HCT116 (cell line): ENCODE results near the gene CDK5RAP2. TPM values are rescaled to one million over a fixed set of nuclear protein-coding genes. Genes with fewer than 3 reads are reported as not detected.

Experiments used
- ATAC-seq: fragments of 200-7000 bp; cut with Tn5 transposase; 2 replicates; pipeline ENCODE4 v1.9.1; 2020; ENCODE audit warnings: mild to moderate bottlenecking, moderate library complexity
- BruUV-seq: library from RNA; stranded (reverse); fragments of 400-500 nt; replicated peaks from 2 replicates; lab custom pipeline; 2021; lab: Mats Ljungman, UMichigan
- CTCF ChIA-PET: fragments of 300-600 bp; sonication (Branson Sonifier 250); formaldehyde crosslinking; loops from one replicate; lab custom pipeline; 2021; ENCODE audit warnings: antibody characterized with exemption; lab: Charles Lee
- POLR2A ChIA-PET: fragments of 300-600, 350-600 bp; sonication (Branson Sonifier 250); formaldehyde crosslinking; loops from one replicate; lab custom pipeline; 2021; ENCODE audit warnings: antibody characterized with exemption; lab: Charles Lee
- RAD21 ChIA-PET, 2 experiments: fragments of 300-600 bp; sonication (Branson Sonifier 250); formaldehyde crosslinking; loops; one replicate each; lab custom pipeline; 2023; ENCODE audit warnings: low total read pairs in 2 of 2; ENCODE audit not compliant: uncharacterized antibody in 2 of 2, unreplicated experiment in 2 of 2, low non-redundant PET in 1 of 2; lab: Charles Lee
- DNase-seq: peaks from one replicate; pipeline ENCODE4 v3.0.0-alpha.2; 2010; ENCODE audit warnings: low read depth, low spot score
- H2AFZ ChIP-seq: fragments of 200-600 bp; shearing (Covaris generic), sonication (generic); 2 replicates; pipeline ENCODE4 v1.6.1; 2017; ENCODE audit warnings: low read depth, mixed run types, mixed read lengths, antibody characterized with exemption, low read length; ENCODE audit not compliant: poor library complexity, severe bottlenecking
- H3K27ac ChIP-seq: 2 replicates; pipeline ENCODE4 v1.5.1; 2012; ENCODE audit warnings: low read depth, low read length
- H3K27me3 ChIP-seq: fragments of 200-600 bp; sonication (generic); 2 replicates; pipeline ENCODE4 v1.6.1; 2016; ENCODE audit warnings: mixed run types, low read length, mixed read lengths; ENCODE audit not compliant: insufficient read depth
- H3K36me3 ChIP-seq, 2 experiments: fragments of 200-500 bp in 1 of 2; fragments of 200-600 bp in 1 of 2; sonication (Bioruptor generic) in 1 of 2; sonication (generic) in 1 of 2; 2 replicates each; pipeline versions ENCODE4 v1.5.1 to v1.6.1; 2014 to 2016; ENCODE audit warnings: low read length in 2 of 2, inconsistent platforms in 1 of 2, mixed read lengths in 1 of 2, mixed run types in 1 of 2; ENCODE audit not compliant: insufficient read depth in 2 of 2, control insufficient read depth in 1 of 2
- H3K4me1 ChIP-seq, 2 experiments: fragments of 200-600 bp in 1 of 2; sonication (generic) in 1 of 2; 2 replicates each; pipeline versions ENCODE4 v1.5.1 to v1.6.1; 2012 to 2017; ENCODE audit warnings: low read length in 2 of 2, inconsistent platforms in 1 of 2, mild to moderate bottlenecking in 1 of 2, mixed read lengths in 1 of 2, mixed run types in 1 of 2, moderate library complexity in 1 of 2; ENCODE audit not compliant: insufficient read depth in 2 of 2, control insufficient read depth in 1 of 2
- H3K4me2 ChIP-seq: fragments of 200-600 bp; sonication (generic); 2 replicates; pipeline ENCODE4 v1.6.1; 2017; ENCODE audit warnings: mixed run types, low read length, mixed read lengths
- H3K4me3 ChIP-seq, 2 experiments: fragments of 200-600 bp in 1 of 2; sonication (generic) in 1 of 2; replicated peaks in 1 of 2; 2 replicates each; pipeline ENCODE4 v1.5.1; 2011 to 2016; ENCODE audit warnings: low read length in 2 of 2, control low read depth in 1 of 2, low read depth in 1 of 2, mild to moderate bottlenecking in 1 of 2, mixed read lengths in 1 of 2, mixed run types in 1 of 2
- H3K79me2 ChIP-seq: fragments of 200-600 bp; sonication (generic); 2 replicates; pipeline ENCODE4 v1.6.1; 2017; ENCODE audit warnings: mild to moderate bottlenecking, mixed run types, low read length, moderate library complexity, mixed read lengths; ENCODE audit not compliant: insufficient read depth
- H3K9ac ChIP-seq: fragments of 200-600 bp; sonication (generic); 2 replicates; pipeline ENCODE4 v1.6.1; 2016; ENCODE audit warnings: low read length, mixed read lengths
- H3K9me2 ChIP-seq: fragments of 200-600 bp; sonication (generic), shearing (Covaris generic); 2 replicates; pipeline ENCODE4 v1.6.1; 2017; ENCODE audit warnings: mixed run types, mild to moderate bottlenecking, moderate library complexity; ENCODE audit not compliant: insufficient read depth
- H3K9me3 ChIP-seq, 2 experiments: fragments of 200-500 bp in 1 of 2; fragments of 200-600 bp in 1 of 2; sonication (Bioruptor generic) in 1 of 2; sonication (generic) in 1 of 2; 2 replicates each; pipeline ENCODE4 v1.6.1; 2014 to 2017; ENCODE audit warnings: low read length in 2 of 2, mixed read lengths in 2 of 2, inconsistent platforms in 1 of 2, low read depth in 1 of 2, mild to moderate bottlenecking in 1 of 2, mixed run types in 1 of 2, moderate library complexity in 1 of 2; ENCODE audit not compliant: control insufficient read depth in 1 of 2, insufficient read depth in 1 of 2
- H4K20me1 ChIP-seq: fragments of 200-600 bp; sonication (generic), shearing (Covaris generic); 2 replicates; pipeline ENCODE4 v1.6.1; 2017; ENCODE audit warnings: mixed run types, mild to moderate bottlenecking, moderate library complexity; ENCODE audit not compliant: insufficient read depth
- CBX3 ChIP-seq: IDR thresholded peaks from 2 replicates; pipeline ENCODE4 v1.6.1; 2012; ENCODE audit warnings: low read depth
- CEBPB ChIP-seq: IDR thresholded peaks from 2 replicates; pipeline ENCODE4 v1.6.1; 2012; ENCODE audit warnings: low read depth
- CTCF ChIP-seq, 3 experiments: fragments of 200-600 bp in 1 of 3; sonication (generic) in 1 of 3; IDR thresholded peaks in 2 of 3; conservative IDR thresholded peaks in 1 of 3; 2 replicates each; pipeline ENCODE4 v1.5.1; 2012 to 2017; ENCODE audit warnings: low read depth in 2 of 3, low read length in 2 of 3, antibody characterized with exemption in 1 of 3, borderline replicate concordance in 1 of 3, control low read depth in 1 of 3, mild to moderate bottlenecking in 1 of 3, mixed read lengths in 1 of 3, mixed run types in 1 of 3, moderate library complexity in 1 of 3; ENCODE audit not compliant: insufficient read depth in 1 of 3
- JUND ChIP-seq: IDR thresholded peaks from 2 replicates; pipeline ENCODE4 v1.6.1; 2012
- POLR2A ChIP-seq: IDR thresholded peaks from 2 replicates; pipeline ENCODE4 v1.7.0; 2011; ENCODE audit warnings: borderline replicate concordance; ENCODE audit not compliant: insufficient read depth, insufficient read length; ENCODE audit errors: extremely low read depth
- RAD21 ChIP-seq: IDR thresholded peaks from 2 replicates; pipeline ENCODE4 v1.6.1; 2012; ENCODE audit warnings: low read depth, mild to moderate bottlenecking
- SIN3A ChIP-seq: IDR thresholded peaks from 2 replicates; pipeline ENCODE4 v1.6.1; 2012; ENCODE audit warnings: low read depth
- SP1 ChIP-seq: IDR thresholded peaks from 2 replicates; pipeline ENCODE4 v1.6.1; 2012; ENCODE audit warnings: low read depth
- SRF ChIP-seq: IDR thresholded peaks from 2 replicates; pipeline ENCODE4 v1.6.1; 2012; ENCODE audit warnings: low read depth
- TCF7L2 ChIP-seq: IDR thresholded peaks from 2 replicates; pipeline ENCODE4 v1.7.0; 2011; ENCODE audit warnings: borderline replicate concordance, inconsistent platforms; ENCODE audit not compliant: insufficient read depth, insufficient read length; ENCODE audit errors: extremely low read depth
- YY1 ChIP-seq: IDR thresholded peaks from 2 replicates; pipeline ENCODE4 v1.6.1; 2011; ENCODE audit warnings: low read length, low read depth, moderate library complexity, mild to moderate bottlenecking; ENCODE audit not compliant: insufficient replicate concordance; ENCODE audit errors: extremely low read depth
- ZBTB33 ChIP-seq: IDR thresholded peaks from 2 replicates; pipeline ENCODE4 v1.6.1; 2011; ENCODE audit warnings: mild to moderate bottlenecking, low read length, moderate library complexity; ENCODE audit not compliant: insufficient replicate concordance; ENCODE audit errors: extremely low read depth
- ZNF274 ChIP-seq: fragments of 200-500 bp; sonication (Bioruptor generic); IDR thresholded peaks from 2 replicates; pipeline ENCODE4 v1.6.1; 2014; ENCODE audit warnings: mild to moderate bottlenecking, low read depth, low read length, inconsistent platforms
- intact Hi-C: fragments of 100-400 bp; cut with micrococcal nuclease; formaldehyde crosslinking; loops from 2 replicates; pipeline ENCODE4 v1.10.0; 2022
- total RNA-seq: library from RNA; stranded (reverse); gene quantifications from one replicate; pipeline ENCODE4 v1.2.1, GENCODE V29; 2021; ENCODE audit not compliant: unreplicated experiment
- TF ChIP-seq, protein P1 (sequence below): IDR thresholded peaks from 2 replicates; pipeline ENCODE4 v1.6.1; 2012

Gene CDK5RAP2
- total RNA-seq, 1 experiment from 2014 or later = 56.2 TPM

- Histone ChIP-seq H3K9ac (no peak overlapping the region), H3K9me3 (no peaks in the 10 kb centered on the region), H3K9me2 (no peaks in the 10 kb centered on the region), H3K4me1 (no peaks in the 10 kb centered on the region), H3K27ac (no peak overlapping the region), H3K4me2 (no peak overlapping the region), H3K79me2 (peaks cover 55% of the 10 kb centered on the region), H3K4me3 (no peak overlapping the region), H2AFZ (no peak overlapping the region), H4K20me1 (no peaks in the 10 kb centered on the region), H3K27me3 (no peaks in the 10 kb centered on the region), H3K36me3 (peaks cover 0 to 3% of the 10 kb centered on the region in 2 experiments; a peak in 1 of 4 replicates)
- TF ChIP-seq CTCF (IDR thresholded peaks at IDR 0.05 in 2 of 3, conservative IDR thresholded peaks at IDR 0.05 in 1 of 3; ENCODE audit: borderline replicate concordance in 1 of 3, insufficient read depth in 1 of 3, low read depth in 2 of 3, low read length in 2 of 3) = no peak
- intact Hi-C loops = no loop called here
- POLR2A ChIA-PET = no interaction called here
- RAD21 ChIA-PET = no interaction called here
- CTCF ChIA-PET = no interaction called here
- no peak for ATAC-seq
- BruUV-seq = no TSS peak
- no peak for DNase-seq
These were observed 23.2 kb downstream of the CDK5RAP2 start for GRCh38 chr9:120556775-120557174.

- CTCF ChIA-PET = no interaction called here
- no peak overlapping the region for H3K9ac ChIP-seq
- POLR2A ChIA-PET = no interaction called here
- H3K27me3 ChIP-seq = no peaks in the 10 kb centered on the region
- TF ChIP-seq ZBTB33 (no peak), CTCF (IDR thresholded peaks at IDR 0.05 in 2 of 3, conservative IDR thresholded peaks at IDR 0.05 in 1 of 3; ENCODE audit: borderline replicate concordance in 1 of 3, insufficient read depth in 1 of 3, low read depth in 2 of 3, low read length in 2 of 3) (no peak), CEBPB (no peak), CBX3 (no peak), JUND (no peak), SP1 (no peak), SIN3A (no peak), RAD21 (no peak), SRF (no peak), POLR2A (no peak), TCF7L2 (no peak), ZNF274 (no peak), YY1 (no peak)
- TF ChIP-seq, protein P1, sequence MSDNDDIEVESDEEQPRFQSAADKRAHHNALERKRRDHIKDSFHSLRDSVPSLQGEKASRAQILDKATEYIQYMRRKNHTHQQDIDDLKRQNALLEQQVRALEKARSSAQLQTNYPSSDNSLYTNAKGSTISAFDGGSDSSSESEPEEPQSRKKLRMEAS = no peak
- H3K9me2 ChIP-seq = no peaks in the 10 kb centered on the region
- no peaks in the 10 kb centered on the region for H3K4me1 ChIP-seq
- RAD21 ChIA-PET = no interaction called here
- no peak for ATAC-seq
- no peak overlapping the region for H3K4me3 ChIP-seq
- no peak overlapping the region for H3K4me2 ChIP-seq
- H3K27ac ChIP-seq = no peak overlapping the region
- peaks cover 51% of the 10 kb centered on the region for H3K79me2 ChIP-seq
- H4K20me1 ChIP-seq = no peaks in the 10 kb centered on the region
- intact Hi-C loops = no loop called here
- DNase-seq = no peak
- BruUV-seq = no TSS peak
- H3K9me3 ChIP-seq = no peaks in the 10 kb centered on the region
- H3K36me3 ChIP-seq = no peaks in the 10 kb centered on the region; a peak in 1 of 4 replicates
- H2AFZ ChIP-seq = no peak overlapping the region
These were observed 24.1 kb downstream of the CDK5RAP2 start for GRCh38 chr9:120555839-120556238.
